Ovary (tissue), 9 donors: ENCODE data around the gene WNT3. TPM values are rescaled to one million over a fixed set of nuclear protein-coding genes. Genes with fewer than 3 reads are reported as not detected.
"Not testable (repeated sequence)": the region's sequence is repeated elsewhere in the genome, so short reads cannot be mapped to it uniquely, and the experiment has no call there.

Source experiments
- DNase-seq, 5 donors: peaks; one replicate each; pipeline ENCODE4 v3.0.0-alpha.2; 2019 to 2020
- H3K27ac ChIP-seq, 2 donors: fragments of 200-600 bp; one replicate each; pipeline versions ENCODE4 v1.5.1 to v1.8.0; 2019 to 2022
- H3K27me3 ChIP-seq: fragments of 200-600 bp; one replicate; pipeline ENCODE4 v1.8.0; 2022
- H3K36me3 ChIP-seq: fragments of 200-600 bp; sonication (generic); one replicate; pipeline ENCODE4 v1.5.1; 2019
- H3K4me1 ChIP-seq: one replicate; pipeline ENCODE4 v1.8.1; 2013; ENCODE audit warnings: mild to moderate bottlenecking, moderate library complexity; ENCODE audit not compliant: insufficient read depth
- H3K4me3 ChIP-seq: fragments of 200-600 bp; sonication (generic); one replicate; pipeline ENCODE4 v1.5.1; 2017
- H3K9me3 ChIP-seq, 2 donors: fragments of 200-600 bp in 1 of 2; sonication (generic) in 1 of 2; one replicate each; pipeline versions ENCODE4 v1.5.1 to v1.8.1; 2013 to 2019; ENCODE audit warnings: mild to moderate bottlenecking in 1 of 2, moderate library complexity in 1 of 2
- EP300 ChIP-seq: sonication (generic); formaldehyde crosslinking; IDR thresholded peaks from one replicate; pipeline ENCODE4 v1.6.1; 2017; ENCODE audit warnings: antibody characterized with exemption
- POLR2A ChIP-seq: fragments of 450-650 bp; IDR thresholded peaks from one replicate; pipeline ENCODE4 v1.6.1; 2017; ENCODE audit warnings: antibody characterized with exemption, mild to moderate bottlenecking, moderate library complexity
- WGBS, 3 donors: extraction: QIAGEN DNeasy Blood & Tissue Kit in 1 of 3; methylation state at CpG; one replicate each; pipeline versions ENCODE4 v1.1.5 to v1.1.7; 2013 to 2017; 5-methylcytosine and 5-hydroxymethylcytosine counted together
- intact Hi-C, 4 donors: fragments of 100-400 bp; cut with DNase I; formaldehyde crosslinking; loops; one replicate each; pipeline versions ENCODE4 v1.11.0 to v1.15.1; 2022 to 2023
- polyA plus RNA-seq, 2 donors: library from polyadenylated mRNA; stranded (reverse); fragments of 200-250 nt in 1 of 2; fragments of 350-450 nt in 1 of 2; fragmentation: Illumina TruSeq in 1 of 2; extraction: RNeasy Lipid Tissue Mini Kit (QIAGEN cat#74804) in 1 of 2; gene quantifications; one replicate each; pipeline ENCODE4 v1.2.3, GENCODE V29; 2013 to 2014
- total RNA-seq, 7 donors: library from RNA; depleted of rRNA in 2 of 7; stranded (reverse); fragments of >200 nt in 2 of 7; fragmentation: NEBNext Ultra II Directional in 3 of 7; extraction: Animal tissue kit (Norgen Biotek cat#: 25700) in 3 of 7; gene quantifications; one replicate each; pipeline versions ENCODE4 v1.1.0 to v1.2.4, GENCODE V29; 2016 to 2023
- TF ChIP-seq, protein P1 (sequence below), 3 donors: fragments of 450-650 bp in 2 of 3; fragments of 200-600 bp in 1 of 3; IDR thresholded peaks; one replicate each; pipeline versions ENCODE4 v1.5.1 to v1.8.0; 2016 to 2022; ENCODE audit warnings: antibody characterized with exemption in 3 of 3, mild to moderate bottlenecking in 1 of 3
- donor health status: DM: no; HTN: no; CAD: no; lungs with moderate emphysema.
- donor health status: DM: no; HTN: no; CAD: no.
- donor health status: Bipolar disorder and iron deficiency.
- donor health status: DM: yes; HTN: yes; CAD: no.
- donor health status: DM: no; HTN: no; CAD: no.
- donor health status: DM: yes; HTN: yes; CAD: no.

Gene WNT3
- total and polyA plus RNA-seq, 9 donors: 0.23 to 1.7 (median 0.57) TPM; not detected in 1

DNA sequence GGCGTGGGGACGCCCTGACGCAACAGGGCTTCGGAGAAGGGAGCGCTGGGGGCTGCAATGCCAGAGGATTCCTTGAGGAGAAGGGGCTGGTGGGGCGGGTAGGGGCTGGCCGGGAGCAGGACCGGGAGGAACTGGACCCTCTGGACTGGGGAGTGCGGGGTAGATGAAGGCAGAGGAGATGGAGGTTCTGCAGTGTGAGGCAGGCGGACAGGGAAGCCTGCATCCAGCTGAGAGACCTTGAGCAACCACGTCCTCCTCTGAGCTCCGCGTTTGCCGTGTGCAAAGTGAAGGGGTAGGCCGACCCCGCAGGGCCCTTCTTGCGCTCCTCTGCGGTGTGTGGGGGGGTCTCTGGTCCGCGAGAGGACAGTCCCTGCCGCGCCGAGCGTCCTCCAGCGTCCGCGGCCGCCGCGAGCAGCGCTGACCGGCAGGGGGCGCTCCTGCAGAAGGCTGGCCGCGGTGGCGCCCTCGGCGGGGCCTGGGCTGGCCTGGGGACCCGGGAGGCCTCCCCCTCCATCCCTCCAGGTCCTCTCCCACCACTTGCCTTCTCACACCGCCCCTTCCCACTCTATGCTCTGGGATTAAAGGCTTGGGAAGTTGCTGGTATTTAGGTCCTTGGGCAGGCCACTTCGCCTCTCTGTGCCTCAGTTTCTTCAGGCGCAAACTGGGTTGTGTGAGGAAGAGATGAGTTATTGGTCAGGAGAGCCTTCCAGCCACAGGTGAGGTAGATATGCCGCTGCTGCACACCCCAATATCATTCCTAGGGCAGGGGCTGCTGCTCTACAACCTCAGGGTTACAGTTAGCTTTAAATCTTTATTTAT lies 23.3 kb upstream of the WNT3 start:
- H3K27ac ChIP-seq: no peak overlapping the region
- intact Hi-C loops: no loop called here
- H3K4me1 ChIP-seq: no peaks in the 10 kb centered on the region
- H3K36me3 ChIP-seq: no peaks in the 10 kb centered on the region
- H3K9me3 ChIP-seq: peaks cover 0 to 5% of the 10 kb centered on the region in 2 donors
- H3K27me3 ChIP-seq: no peaks in the 10 kb centered on the region
- H3K4me3 ChIP-seq: no peak overlapping the region
- TF ChIP-seq, protein P1, sequence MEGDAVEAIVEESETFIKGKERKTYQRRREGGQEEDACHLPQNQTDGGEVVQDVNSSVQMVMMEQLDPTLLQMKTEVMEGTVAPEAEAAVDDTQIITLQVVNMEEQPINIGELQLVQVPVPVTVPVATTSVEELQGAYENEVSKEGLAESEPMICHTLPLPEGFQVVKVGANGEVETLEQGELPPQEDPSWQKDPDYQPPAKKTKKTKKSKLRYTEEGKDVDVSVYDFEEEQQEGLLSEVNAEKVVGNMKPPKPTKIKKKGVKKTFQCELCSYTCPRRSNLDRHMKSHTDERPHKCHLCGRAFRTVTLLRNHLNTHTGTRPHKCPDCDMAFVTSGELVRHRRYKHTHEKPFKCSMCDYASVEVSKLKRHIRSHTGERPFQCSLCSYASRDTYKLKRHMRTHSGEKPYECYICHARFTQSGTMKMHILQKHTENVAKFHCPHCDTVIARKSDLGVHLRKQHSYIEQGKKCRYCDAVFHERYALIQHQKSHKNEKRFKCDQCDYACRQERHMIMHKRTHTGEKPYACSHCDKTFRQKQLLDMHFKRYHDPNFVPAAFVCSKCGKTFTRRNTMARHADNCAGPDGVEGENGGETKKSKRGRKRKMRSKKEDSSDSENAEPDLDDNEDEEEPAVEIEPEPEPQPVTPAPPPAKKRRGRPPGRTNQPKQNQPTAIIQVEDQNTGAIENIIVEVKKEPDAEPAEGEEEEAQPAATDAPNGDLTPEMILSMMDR (IDR thresholded peaks at IDR 0.05): no peak
- no peak for TF ChIP-seq POLR2A
- no peak for TF ChIP-seq EP300
- WGBS, 3 donors: 12 to 15% (median 14%) methylated on average over 41 to 43 of the region's 43 CpGs
- DNase-seq: no peak

DNA sequence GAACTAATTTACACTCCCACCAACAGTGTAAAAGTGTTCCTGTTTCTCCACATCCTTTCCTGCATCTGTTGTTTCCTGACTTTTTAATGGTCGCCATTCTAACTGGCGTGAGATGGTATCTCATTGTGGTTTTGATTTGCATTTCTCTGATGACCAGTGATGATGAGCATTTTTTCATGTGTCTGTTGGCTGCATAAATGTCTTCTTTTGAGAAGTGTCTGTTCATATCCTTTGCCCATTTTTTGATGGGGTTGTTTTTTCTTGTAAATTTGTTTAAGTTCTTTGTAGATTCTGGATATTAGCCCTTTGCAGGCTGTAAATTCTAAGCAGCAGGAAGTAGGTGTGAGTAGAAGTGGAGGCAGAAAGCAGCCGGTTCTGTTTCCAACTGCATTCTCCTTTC lies 22.1 kb upstream of the WNT3 start:
- intact Hi-C loops: not testable (repeated sequence)

DNA sequence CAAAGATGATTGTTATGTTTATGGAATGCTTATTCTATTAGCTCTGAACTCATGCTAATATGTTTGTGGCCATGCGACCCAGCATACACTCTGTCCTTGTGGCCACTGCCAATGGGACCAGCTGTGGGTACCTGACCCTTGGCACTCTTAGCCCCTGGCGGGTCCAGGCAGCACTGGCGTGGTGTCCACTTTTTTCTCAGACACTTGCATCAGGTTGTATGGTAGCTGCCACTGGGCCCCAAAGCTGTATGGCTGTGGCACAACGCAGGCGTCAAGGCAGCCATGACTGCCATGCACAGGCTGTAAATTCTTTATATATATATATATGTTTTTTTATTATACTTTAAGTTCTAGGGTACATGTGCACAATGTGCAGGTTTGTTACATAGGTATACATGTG lies 20.7 kb upstream of the WNT3 start:
- H3K27ac ChIP-seq: no peak overlapping the region
- H3K36me3 ChIP-seq: no peaks in the 10 kb centered on the region
- peaks cover 0 to 5% of the 10 kb centered on the region in 2 donors for H3K9me3 ChIP-seq
- no peaks in the 10 kb centered on the region for H3K4me1 ChIP-seq
- no peaks in the 10 kb centered on the region for H3K27me3 ChIP-seq
- intact Hi-C loops: no loop called here
- no peak overlapping the region for H3K4me3 ChIP-seq
- TF ChIP-seq, protein P1 (IDR thresholded peaks at IDR 0.05): no peak
- TF ChIP-seq EP300 (no peak), POLR2A (no peak)
- 84 to 88% (median 87%) methylated on average over 5 of the region's 5 CpGs for WGBS, 3 donors
- no peak for DNase-seq

More for the DNA sequence above, 22.1 kb upstream of the WNT3 start:
- DNase-seq, H3K27me3 ChIP-seq, H3K4me3 ChIP-seq, H3K27ac ChIP-seq, H3K9me3 ChIP-seq, H3K36me3 ChIP-seq, H3K4me1 ChIP-seq: not testable (repeated sequence)
- WGBS, 3 donors: 62 to 68% (median 65%) methylated on average over 3 of the region's 3 CpGs

DNA sequence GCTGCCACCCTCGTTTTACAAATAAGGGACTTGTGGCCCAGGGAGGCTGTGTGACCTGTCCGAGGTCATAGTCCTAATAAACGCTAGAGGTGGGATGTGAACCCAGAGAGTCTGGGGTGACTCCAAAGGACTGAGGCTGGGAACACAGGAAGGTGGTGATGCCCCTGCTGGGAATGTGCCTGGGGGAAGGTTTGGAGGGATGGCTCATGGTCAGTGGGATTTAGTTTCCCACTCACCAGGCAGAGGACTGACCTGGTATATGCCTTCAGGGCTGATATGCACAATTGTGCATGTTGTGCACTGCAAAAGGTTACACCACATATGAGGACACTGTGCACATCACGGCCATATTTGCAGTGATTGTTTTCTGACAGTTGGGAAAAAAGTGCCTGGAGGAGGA lies 19.0 kb upstream of the WNT3 start:
- 63 to 75% (median 72%) methylated on average over 4 of the region's 4 CpGs for WGBS, 3 donors
- no peak for DNase-seq

DNA sequence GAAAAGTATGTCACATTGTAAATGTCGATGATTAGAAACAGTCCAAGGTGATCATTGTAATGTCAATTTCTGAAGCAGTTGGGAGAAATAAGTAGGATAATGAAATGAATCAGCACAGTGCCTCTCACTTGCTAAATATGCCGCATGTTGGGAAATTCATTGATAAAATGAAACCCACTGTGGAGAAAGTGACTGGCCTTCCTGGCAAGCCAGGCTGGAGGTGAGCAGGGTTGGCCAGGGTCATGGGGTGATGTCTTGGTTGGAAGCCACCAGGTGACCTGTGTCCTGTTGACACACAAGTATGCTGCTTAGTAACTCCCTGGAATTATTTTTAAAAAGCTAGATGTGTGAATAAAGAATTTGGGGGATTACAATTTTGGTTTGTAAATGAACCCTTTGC lies 18.0 kb upstream of the WNT3 start:
- TF ChIP-seq EP300: no peak
- TF ChIP-seq POLR2A: no peak
- TF ChIP-seq, protein P1 (IDR thresholded peaks at IDR 0.05): no peak
- DNase-seq: no peak
- intact Hi-C loops: no loop called here
- no peaks in the 10 kb centered on the region for H3K27me3 ChIP-seq
- H3K36me3 ChIP-seq: no peaks in the 10 kb centered on the region
- H3K4me3 ChIP-seq: no peak overlapping the region
- no peak overlapping the region for H3K27ac ChIP-seq
- no peaks in the 10 kb centered on the region for H3K4me1 ChIP-seq
- WGBS, 3 donors: 45 to 64% (median 48%) methylated on average over 2 of the region's 2 CpGs
- no peaks in the 10 kb centered on the region for H3K9me3 ChIP-seq

More for the DNA sequence above, 19.0 kb upstream of the WNT3 start:
- intact Hi-C loops: no loop called here
- Histone ChIP-seq H3K4me3 (no peak overlapping the region), H3K9me3 (peaks cover 0 to under 1% of the 10 kb centered on the region in 2 donors), H3K27me3 (no peaks in the 10 kb centered on the region), H3K36me3 (no peaks in the 10 kb centered on the region), H3K27ac (no peak overlapping the region), H3K4me1 (no peaks in the 10 kb centered on the region)
- TF ChIP-seq POLR2A: no peak
- TF ChIP-seq, protein P1 (IDR thresholded peaks at IDR 0.05): no peak
- TF ChIP-seq EP300: no peak
